HG03457 (cell line): ENCODE measurements around the gene CABLES1.
"Not testable (repeated sequence)": the region's sequence is repeated elsewhere in the genome, so short reads cannot be mapped to it uniquely, and the experiment has no call there.

Experiments used
- ATAC-seq: cut with Tn5 transposase; IDR thresholded peaks from one replicate; pipeline ENCODE4 v1.9.1; 2021; ENCODE audit warnings: moderate number of reproducible peaks; ENCODE audit not compliant: unreplicated experiment

The CABLES1 gene

GRCh38 chr18:23134780-23135549 lies at the start of gene CABLES1:
TSS of gene CABLES1 (plus strand) at chr18:23135485. CDS start at chr18:23135763, 278 bp downstream.
- no peak for ATAC-seq

GRCh38 chr18:23087352-23087751 lies 47.9 kb upstream of the CABLES1 start:
- no peak for ATAC-seq

GRCh38 chr18:23088310-23088709 lies 47.0 kb upstream of the CABLES1 start:
- ATAC-seq, result no peak

GRCh38 chr18:23091017-23091993 lies 44.0 kb upstream of the CABLES1 start:
- ATAC-seq, result peak; percentile 74

DNA sequence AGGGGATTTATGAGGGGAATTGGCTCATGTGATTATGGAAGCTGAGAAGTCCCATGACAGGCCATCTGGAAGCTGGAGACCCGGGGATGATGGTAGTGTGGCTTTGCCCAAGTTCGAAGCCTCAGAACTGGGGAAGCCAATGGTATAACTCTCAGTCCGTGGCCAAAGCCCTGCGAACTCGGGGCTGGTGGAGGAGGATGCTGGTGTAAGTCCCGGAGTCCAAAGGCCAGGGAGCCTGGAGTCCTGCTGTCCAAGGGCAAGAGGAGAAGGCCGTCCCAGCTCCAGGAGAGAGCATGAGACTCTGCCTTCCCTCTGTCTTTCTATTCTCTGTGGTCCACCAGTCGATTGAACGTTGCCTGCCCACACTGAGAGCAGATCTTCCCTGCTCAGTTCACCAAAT lies 43.2 kb upstream of the CABLES1 start:
- no peak for ATAC-seq

DNA sequence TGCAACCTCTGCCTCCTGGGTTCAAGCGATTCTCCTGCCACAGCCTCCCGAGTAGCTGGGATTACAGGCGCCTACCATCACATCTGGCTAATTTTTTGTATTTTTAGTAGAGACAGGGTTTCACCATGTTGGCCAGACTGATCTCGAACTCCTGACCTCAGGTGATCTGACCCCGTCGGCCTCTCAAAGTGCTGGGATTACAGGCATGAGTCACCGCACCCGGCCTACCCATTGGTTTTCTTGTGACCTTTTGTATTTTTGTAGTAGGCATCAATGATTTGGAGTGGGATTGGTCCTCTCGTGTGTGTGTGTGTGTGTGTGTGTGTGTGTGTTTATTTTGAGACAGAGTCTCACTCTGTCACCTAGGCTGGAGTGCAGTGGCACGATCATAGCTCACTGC lies 42.2 kb upstream of the CABLES1 start:
- not testable (repeated sequence) for ATAC-seq

DNA sequence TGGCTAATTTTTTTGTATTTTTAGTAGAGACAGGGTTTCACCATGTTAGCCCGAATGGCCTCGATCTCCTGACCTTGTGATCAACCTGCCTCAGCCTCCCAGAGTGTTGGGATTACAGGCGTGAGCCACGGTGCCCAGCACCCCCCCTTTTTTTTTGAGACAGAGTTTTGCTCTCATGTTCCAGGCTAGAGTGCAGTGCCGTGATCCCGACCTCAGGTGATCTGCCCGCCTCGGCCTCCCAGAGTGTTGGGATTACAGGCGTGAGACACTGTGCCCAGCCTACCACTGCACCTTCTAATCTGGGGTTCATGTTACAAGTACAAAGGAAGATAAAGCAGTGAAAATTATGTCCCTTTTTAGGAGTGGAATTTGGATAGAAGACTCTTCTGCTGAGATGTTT lies 41.5 kb upstream of the CABLES1 start:
- no peak for ATAC-seq

- ATAC-seq, result no peak
Measured at GRCh38 chr18:23094411-23095190, 40.7 kb upstream of the CABLES1 start.

DNA sequence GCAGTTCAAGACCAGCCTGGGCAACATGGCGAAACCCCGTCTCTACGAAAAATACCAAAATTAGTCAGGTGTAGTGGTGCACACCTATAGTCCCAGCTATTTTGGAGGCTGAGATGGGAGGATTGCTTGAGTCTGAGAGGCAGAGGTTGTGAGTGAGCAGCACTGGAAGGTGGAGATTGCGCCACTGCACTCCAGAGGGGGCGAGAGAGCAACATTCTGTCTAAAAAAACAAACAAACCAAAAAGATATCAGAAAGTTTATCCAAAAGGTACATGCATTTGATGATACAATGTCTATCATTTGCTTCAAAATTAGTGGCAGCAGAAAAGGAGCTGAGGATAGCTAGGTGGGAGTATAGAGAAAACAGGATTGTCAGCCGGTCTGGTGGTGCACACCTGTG lies 39.8 kb upstream of the CABLES1 start:
- ATAC-seq, result no peak

DNA sequence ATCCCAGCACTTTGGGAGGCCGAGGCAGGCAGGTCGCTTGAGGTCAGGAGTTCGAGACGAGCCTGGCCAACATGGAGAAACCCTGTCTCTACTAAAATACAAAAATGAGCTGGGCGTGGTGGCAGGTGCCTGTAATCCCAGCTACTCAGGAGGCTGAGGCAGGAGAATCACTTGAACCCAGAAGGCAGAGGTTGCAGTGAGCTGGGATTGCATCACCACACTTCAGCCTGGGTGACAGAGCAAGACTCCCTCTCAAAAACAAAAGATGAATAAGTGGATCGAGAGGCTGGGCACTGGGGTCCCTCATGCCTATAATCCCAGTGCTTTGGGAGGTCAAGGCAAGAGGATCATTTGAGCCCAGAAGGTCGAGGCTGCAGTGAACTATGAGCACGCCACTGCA lies 38.3 kb upstream of the CABLES1 start:
- ATAC-seq, result not testable (repeated sequence)

GRCh38 chr18:23099621-23100020 lies 35.7 kb upstream of the CABLES1 start:
- no peak for ATAC-seq

DNA sequence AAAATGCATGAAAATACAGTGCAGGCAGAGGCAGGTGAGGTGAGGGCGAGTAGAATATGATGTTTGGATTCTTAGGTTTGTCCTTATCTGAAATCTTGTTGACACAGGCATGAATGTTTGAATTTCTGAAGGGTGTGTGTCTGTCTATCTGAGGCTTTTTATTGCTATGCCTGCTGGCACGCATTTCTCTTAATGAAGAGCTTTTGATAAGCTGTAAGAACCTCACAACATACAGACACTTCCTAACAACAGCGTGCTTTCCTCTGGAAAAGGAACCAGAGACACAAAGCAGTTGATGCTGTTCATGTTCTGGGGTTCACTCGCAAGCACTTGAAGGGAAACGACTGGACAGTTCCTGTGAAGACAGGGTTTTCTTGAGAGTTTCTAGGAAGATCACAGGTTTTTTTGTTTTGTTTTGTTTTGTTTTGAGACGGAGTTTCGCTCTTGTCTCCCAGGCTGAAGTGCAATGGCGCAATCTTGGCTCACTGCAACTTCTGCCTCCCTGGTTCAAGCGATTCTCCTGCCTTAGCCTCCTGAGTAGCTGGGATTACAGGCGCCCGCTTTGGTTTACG lies 33.3 kb upstream of the CABLES1 start:
- no peak for ATAC-seq

GRCh38 chr18:23102493-23103261 lies 32.6 kb upstream of the CABLES1 start:
- ATAC-seq, result no peak

- no peak for ATAC-seq
Measured at GRCh38 chr18:23103449-23103848, 31.8 kb upstream of the CABLES1 start.

DNA sequence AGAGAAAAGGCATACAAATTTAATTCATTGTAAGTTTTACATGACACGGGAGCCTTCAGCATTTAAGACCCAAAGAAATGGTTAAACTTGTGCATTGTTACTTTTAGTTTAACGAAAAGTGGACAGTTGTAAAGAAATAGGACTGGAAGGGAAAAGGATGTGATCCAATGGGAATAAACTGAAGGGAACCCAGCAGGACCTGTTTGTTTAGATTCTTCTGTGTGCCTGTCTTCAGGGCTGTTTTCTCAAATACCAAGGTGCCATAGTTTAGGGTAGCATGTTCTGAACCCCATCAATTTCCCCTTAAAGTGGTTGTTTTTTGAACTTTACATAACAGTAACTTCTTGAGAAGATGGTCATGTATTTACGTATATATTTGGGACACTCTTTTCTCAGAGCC lies 30.3 kb upstream of the CABLES1 start:
- no peak for ATAC-seq

GRCh38 chr18:23105581-23106219 lies 29.6 kb upstream of the CABLES1 start:
- no peak for ATAC-seq

DNA sequence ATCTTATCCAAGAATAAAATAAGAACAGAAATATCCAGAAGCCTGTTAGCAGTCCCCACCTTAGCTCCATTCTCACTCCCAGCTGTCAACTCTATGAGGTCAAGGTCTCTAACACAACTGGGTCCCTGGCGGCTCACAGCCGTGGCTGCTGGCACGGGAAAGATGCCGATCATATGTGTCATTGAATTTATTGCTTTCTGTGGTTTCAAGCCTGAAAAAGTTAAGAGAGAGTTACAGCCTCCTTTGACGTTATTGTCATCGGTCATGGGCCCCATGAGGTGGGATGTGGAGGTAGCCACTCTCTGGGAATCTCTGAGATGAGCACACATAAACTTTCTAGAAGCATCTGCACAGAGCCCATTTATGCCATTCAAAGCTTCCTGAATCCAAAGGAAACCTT lies 28.7 kb upstream of the CABLES1 start:
- ATAC-seq, result no peak

- no peak for ATAC-seq
Measured at GRCh38 chr18:23107718-23108117, 27.6 kb upstream of the CABLES1 start.

DNA sequence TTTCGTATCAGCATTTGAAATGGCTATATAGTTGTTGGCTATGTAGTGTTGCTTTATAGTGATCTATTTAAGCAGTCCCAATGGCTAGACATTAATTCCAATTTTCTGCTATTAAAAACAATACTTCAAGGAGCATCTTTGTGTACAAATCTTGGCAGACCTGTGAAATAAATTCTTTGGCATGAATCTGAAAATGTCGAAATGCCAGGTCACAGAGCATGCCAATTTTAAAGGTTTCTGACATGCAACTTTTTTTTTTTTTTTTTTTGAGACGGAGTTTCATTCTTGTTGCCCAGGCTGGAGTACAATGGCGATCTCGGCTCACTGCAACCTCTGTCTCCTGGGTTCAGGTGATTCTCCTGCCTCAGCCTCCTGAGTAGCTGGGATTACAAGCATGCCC lies 26.8 kb upstream of the CABLES1 start:
- no peak for ATAC-seq
